Measurements from ENCODE around the gene VRK1.

Gene VRK1

GRCh38 chr14:96844857-96845570 is 47.8 kb downstream of the VRK1 start:
- no peaks in the 10 kb centered on the region for H3K4me1 ChIP-seq
- intact Hi-C loops (cut with DNase I; ENCODE audit: low total_unique reads): no loop called here
- no peak for TF ChIP-seq CTCF (IDR thresholded peaks at IDR 0.05)
- H3K4me3 ChIP-seq: no peak overlapping the region
- no peak overlapping the region for H3K27ac ChIP-seq
- no peak for DNase-seq
- H3K9me3 ChIP-seq: no peaks in the 10 kb centered on the region
- no peaks in the 10 kb centered on the region for H3K27me3 ChIP-seq
- H3K36me3 ChIP-seq: peaks cover 0 to 15% (median 12%) of the 10 kb centered on the region in 3 donors

GRCh38 chr14:96847451-96847850 is 50.3 kb downstream of the VRK1 start:
- DNase-seq: no peak
- no peak for TF ChIP-seq CTCF (IDR thresholded peaks at IDR 0.05)
- Histone ChIP-seq H3K4me1 (no peaks in the 10 kb centered on the region), H3K9me3 (no peaks in the 10 kb centered on the region), H3K4me3 (no peak overlapping the region), H3K27ac (no peak overlapping the region), H3K27me3 (no peaks in the 10 kb centered on the region), H3K36me3 (peaks cover 0 to 9% (median 7%) of the 10 kb centered on the region in 3 donors)
- intact Hi-C loops (cut with DNase I; ENCODE audit: low total_unique reads): no loop called here

- H3K9me3 ChIP-seq: no peaks in the 10 kb centered on the region
- H3K4me3 ChIP-seq: no peak overlapping the region
- TF ChIP-seq CTCF (IDR thresholded peaks at IDR 0.05): no peak
- no peaks in the 10 kb centered on the region for H3K27me3 ChIP-seq
- DNase-seq: no peak
- no peaks in the 10 kb centered on the region for H3K4me1 ChIP-seq
- intact Hi-C loops (cut with DNase I; ENCODE audit: low total_unique reads): no loop called here
- no peak overlapping the region for H3K27ac ChIP-seq
- H3K36me3 ChIP-seq: peaks cover 0 to 9% (median 7%) of the 10 kb centered on the region in 3 donors
These were observed 50.8 kb downstream of the VRK1 start for GRCh38 chr14:96848011-96848410.

GRCh38 chr14:96849733-96850132 is 52.6 kb downstream of the VRK1 start:
- no peak for TF ChIP-seq CTCF (IDR thresholded peaks at IDR 0.05)
- Histone ChIP-seq H3K27ac (no peak overlapping the region), H3K4me1 (no peaks in the 10 kb centered on the region), H3K9me3 (no peaks in the 10 kb centered on the region), H3K27me3 (no peaks in the 10 kb centered on the region), H3K36me3 (peaks cover 0 to 10% (median 7%) of the 10 kb centered on the region in 3 donors), H3K4me3 (no peak overlapping the region)
- no peak for DNase-seq
- intact Hi-C loops (cut with DNase I; ENCODE audit: low total_unique reads): no loop called here

GRCh38 chr14:96851694-96852381 is 54.7 kb downstream of the VRK1 start:
- Histone ChIP-seq H3K36me3 (peaks cover 0 to 22% (median 12%) of the 10 kb centered on the region in 3 donors), H3K27me3 (no peaks in the 10 kb centered on the region), H3K27ac (no peak overlapping the region), H3K4me1 (no peaks in the 10 kb centered on the region), H3K4me3 (no peak overlapping the region), H3K9me3 (no peaks in the 10 kb centered on the region)
- intact Hi-C loops (cut with DNase I; ENCODE audit: low total_unique reads): no loop called here
- no peak for TF ChIP-seq CTCF (IDR thresholded peaks at IDR 0.05)
- no peak for DNase-seq
